Activated T-helper 1 cell treated with anti-CD3 and anti-CD28 coated beads, Interleukin-12 subunit alpha, Interleukin-12 subunit beta, Interleukin-2, Interleukin-4 antibody, amounts not matched to agents 30 ng/mL and 10 ng/mL and 1 ng/mL, durations not matched to agents 14 hours and 24 hours and 36 hours (primary cell): ENCODE results near the gene NEU2. TPM values are rescaled to one million over a fixed set of nuclear protein-coding genes. Genes with fewer than 3 reads are reported as not detected.

Experiments
- DNase-seq: peaks from one replicate; pipeline ENCODE4 v3.0.0; 2021; ENCODE audit warnings: low spot score
- H3K27ac Mint-ChIP-seq: one replicate; pipeline ENCODE4 v1.8.0; 2021; ENCODE audit warnings: mild to moderate bottlenecking, mixed read lengths
- H3K27me3 Mint-ChIP-seq: one replicate; pipeline ENCODE4 v1.8.0; 2022; ENCODE audit warnings: mild to moderate bottlenecking, moderate library complexity, mixed read lengths; ENCODE audit not compliant: insufficient read depth
- H3K36me3 Mint-ChIP-seq: one replicate; pipeline ENCODE4 v1.8.0; 2021; ENCODE audit warnings: low read depth, mixed read lengths
- H3K4me1 Mint-ChIP-seq: one replicate; pipeline ENCODE4 v1.8.0; 2021; ENCODE audit warnings: low read depth, mixed read lengths
- H3K4me3 Mint-ChIP-seq: one replicate; pipeline ENCODE4 v1.8.0; 2021; ENCODE audit warnings: mild to moderate bottlenecking, moderate library complexity, mixed read lengths
- H3K9me3 Mint-ChIP-seq: one replicate; pipeline ENCODE4 v1.8.0; 2021; ENCODE audit warnings: mixed read lengths
- intact Hi-C: fragments of 100-400 bp; cut with micrococcal nuclease; formaldehyde crosslinking; loops from one replicate; pipeline ENCODE4 v1.15.1; 2024
- total RNA-seq: library from RNA; stranded (reverse); gene quantifications from 2 replicates; pipeline ENCODE4 v1.2.3, GENCODE V29; 2022

The NEU2 gene
- not detected in 2 replicates for total RNA-seq

- H3K27me3 Mint-ChIP-seq = peaks cover 2% of the 10 kb centered on the region
- no peak within 1 kb of the TSS for H3K27ac Mint-ChIP-seq
- no peaks in the 10 kb centered on the region for H3K4me1 Mint-ChIP-seq
- H3K9me3 Mint-ChIP-seq = no peaks in the 10 kb centered on the region
- H3K4me3 Mint-ChIP-seq = no peak within 1 kb of the TSS
- intact Hi-C loops = no loop called here
- no peaks in the 10 kb centered on the region for H3K36me3 Mint-ChIP-seq
- no peak for DNase-seq
These were observed at the start of gene NEU2 for GRCh38 chr2:233032551-233033320. TSS of gene NEU2 (plus strand) at chr2:233032672. CDS start at chr2:233032672, 0 bp downstream.

DNA sequence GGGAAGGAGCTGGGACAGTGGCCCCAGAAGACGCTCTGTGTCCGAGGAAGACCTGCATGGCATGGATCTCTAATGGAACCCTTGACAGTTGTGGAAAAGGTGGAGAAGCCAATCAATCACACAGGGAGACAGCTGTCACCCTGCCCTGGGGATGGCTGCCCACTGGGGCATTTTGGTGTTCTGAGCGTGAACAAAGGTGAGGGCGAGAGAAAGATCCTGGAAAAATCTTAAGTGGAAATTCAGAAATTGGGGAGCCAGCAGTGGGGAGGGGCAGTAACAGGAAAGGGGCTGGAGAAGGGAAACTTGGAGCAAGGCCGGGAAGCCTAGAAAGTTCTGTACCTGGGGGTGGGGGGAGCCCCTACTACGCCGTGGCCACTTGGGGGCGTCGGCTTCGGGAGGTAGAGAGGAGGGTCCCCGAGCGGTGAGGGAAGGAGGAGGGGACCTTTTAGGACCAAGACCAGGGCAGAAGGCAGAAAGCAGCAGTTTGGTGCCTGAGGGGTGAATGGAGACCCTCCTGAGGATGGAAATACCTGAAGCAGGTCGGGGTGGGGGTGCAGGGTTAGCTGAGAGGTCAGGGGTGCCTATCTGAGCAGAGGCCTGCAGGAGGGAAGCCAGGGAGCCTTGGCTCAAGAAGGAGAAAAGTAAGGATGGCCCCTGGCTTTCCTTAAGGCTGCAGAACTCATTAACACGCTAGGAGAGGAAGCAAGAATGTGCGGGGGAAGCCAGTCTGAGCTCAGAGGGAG is 49.4 kb upstream of the NEU2 start:
- H3K27ac Mint-ChIP-seq = no peak overlapping the region
- H3K4me3 Mint-ChIP-seq = no peak overlapping the region
- peaks cover 4% of the 10 kb centered on the region for H3K9me3 Mint-ChIP-seq
- no peaks in the 10 kb centered on the region for H3K4me1 Mint-ChIP-seq
- no peak for DNase-seq
- no peaks in the 10 kb centered on the region for H3K36me3 Mint-ChIP-seq
- intact Hi-C loops = no loop called here
- H3K27me3 Mint-ChIP-seq = peaks cover 4% of the 10 kb centered on the region

GRCh38 chr2:232983669-232984140 is 48.8 kb upstream of the NEU2 start:
- Mint-ChIP-seq H3K9me3 (peaks cover 4% of the 10 kb centered on the region), H3K4me1 (no peaks in the 10 kb centered on the region), H3K36me3 (no peaks in the 10 kb centered on the region), H3K27me3 (peaks cover 6% of the 10 kb centered on the region), H3K27ac (no peak overlapping the region), H3K4me3 (no peak overlapping the region)
- intact Hi-C loops = no loop called here
- DNase-seq = no peak

DNA sequence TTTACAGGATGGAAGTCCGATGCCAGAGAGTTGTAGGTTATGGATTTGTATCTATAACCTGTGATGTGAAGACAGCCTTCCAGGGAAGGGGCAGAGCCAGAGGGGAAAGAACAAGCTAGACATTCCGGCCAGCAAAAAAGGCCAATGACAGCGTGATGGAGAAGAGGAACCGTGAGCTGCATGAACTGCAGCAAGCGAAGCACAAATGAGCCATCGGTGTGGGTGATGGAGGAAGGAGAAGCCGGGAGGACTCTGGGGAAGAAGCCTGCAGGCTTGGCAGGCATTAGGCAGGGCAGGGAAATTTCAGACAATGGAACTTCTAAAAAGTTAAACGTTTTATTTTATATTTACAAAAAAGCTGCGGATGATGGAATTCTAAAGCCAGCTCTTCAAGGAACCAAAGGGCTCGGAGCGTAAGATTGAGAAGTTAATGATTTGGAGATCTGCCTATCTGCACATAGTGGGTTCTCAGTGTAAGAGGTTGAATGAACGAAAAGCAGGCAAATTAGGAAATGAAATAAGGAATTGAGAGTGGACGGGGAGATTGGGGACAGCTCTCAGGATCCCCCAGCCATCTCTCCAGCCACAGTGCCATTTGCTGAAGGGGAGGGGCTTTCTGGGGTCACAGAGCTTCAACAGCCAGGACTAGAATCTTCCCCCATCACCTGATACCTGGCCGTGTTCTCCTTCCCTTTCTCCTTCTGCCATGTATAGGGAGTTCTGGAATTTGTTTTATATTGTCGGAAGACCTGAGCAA is 47.8 kb upstream of the NEU2 start:
- Mint-ChIP-seq H3K4me3 (no peak overlapping the region), H3K9me3 (peaks cover 4% of the 10 kb centered on the region), H3K4me1 (no peaks in the 10 kb centered on the region), H3K27me3 (peaks cover 8% of the 10 kb centered on the region), H3K36me3 (no peaks in the 10 kb centered on the region), H3K27ac (no peak overlapping the region)
- no peak for DNase-seq
- intact Hi-C loops = no loop called here

DNA sequence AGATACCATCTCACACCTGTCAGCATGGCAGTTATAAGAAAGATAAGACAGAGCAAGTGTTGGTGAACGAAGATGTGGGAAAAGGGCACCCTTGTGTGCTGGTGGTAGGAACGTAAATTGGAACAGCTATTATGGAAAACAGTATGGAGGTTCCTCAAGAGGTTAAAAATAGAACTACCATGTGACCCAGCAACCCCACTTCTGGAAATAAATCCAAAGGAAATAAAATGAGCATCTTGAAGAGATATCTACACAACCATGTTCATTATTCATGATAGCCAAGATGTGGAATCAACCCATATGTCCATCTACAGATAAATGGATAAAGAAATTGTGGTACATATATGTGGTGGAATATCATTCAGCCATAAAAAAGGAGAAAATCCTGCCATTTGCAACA is 46.3 kb upstream of the NEU2 start:
- H3K36me3 Mint-ChIP-seq = no peaks in the 10 kb centered on the region
- H3K27me3 Mint-ChIP-seq = peaks cover 12% of the 10 kb centered on the region
- H3K4me3 Mint-ChIP-seq = no peak overlapping the region
- intact Hi-C loops = no loop called here
- H3K27ac Mint-ChIP-seq = no peak overlapping the region
- no peak for DNase-seq
- H3K9me3 Mint-ChIP-seq = peaks cover 4% of the 10 kb centered on the region
- H3K4me1 Mint-ChIP-seq = no peaks in the 10 kb centered on the region

DNA sequence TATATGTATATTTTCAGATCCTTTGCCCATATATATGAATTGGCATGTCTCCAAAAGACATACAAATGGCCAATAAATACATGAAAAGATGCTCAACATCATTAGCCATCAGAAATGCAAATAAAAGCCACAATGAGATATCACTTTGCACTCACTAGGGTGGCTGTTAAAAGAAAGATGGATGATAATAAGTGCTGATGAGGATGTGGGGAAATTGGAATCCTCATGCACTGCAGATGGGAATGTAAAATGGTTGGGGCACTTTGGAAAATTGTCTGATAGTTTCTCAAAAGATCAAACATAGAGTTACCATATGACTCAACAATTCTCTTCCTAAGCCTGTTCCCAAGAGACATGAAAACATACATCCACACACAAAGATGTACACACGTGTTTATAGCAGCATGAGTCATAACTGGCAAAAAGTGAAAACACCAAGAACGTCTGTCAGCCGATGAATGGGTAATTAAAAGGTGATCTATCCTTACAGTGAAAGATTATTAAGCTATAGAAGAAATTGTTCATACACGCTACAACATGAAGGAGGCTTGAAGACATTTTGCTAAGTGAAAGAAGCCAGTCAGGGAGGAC is 39.1 kb upstream of the NEU2 start:
- no peak for DNase-seq
- H3K4me3 Mint-ChIP-seq = no peak overlapping the region
- no peak overlapping the region for H3K27ac Mint-ChIP-seq
- intact Hi-C loops = no loop called here
- no peaks in the 10 kb centered on the region for H3K36me3 Mint-ChIP-seq
- no peaks in the 10 kb centered on the region for H3K4me1 Mint-ChIP-seq
- H3K9me3 Mint-ChIP-seq = no peaks in the 10 kb centered on the region
- H3K27me3 Mint-ChIP-seq = peaks cover 11% of the 10 kb centered on the region

GRCh38 chr2:232994446-232994845 is 38.0 kb upstream of the NEU2 start:
- H3K36me3 Mint-ChIP-seq = no peaks in the 10 kb centered on the region
- no peaks in the 10 kb centered on the region for H3K4me1 Mint-ChIP-seq
- H3K4me3 Mint-ChIP-seq = no peak overlapping the region
- H3K27ac Mint-ChIP-seq = no peak overlapping the region
- DNase-seq = no peak
- intact Hi-C loops = no loop called here
- no peaks in the 10 kb centered on the region for H3K9me3 Mint-ChIP-seq
- H3K27me3 Mint-ChIP-seq = peaks cover 8% of the 10 kb centered on the region

DNA sequence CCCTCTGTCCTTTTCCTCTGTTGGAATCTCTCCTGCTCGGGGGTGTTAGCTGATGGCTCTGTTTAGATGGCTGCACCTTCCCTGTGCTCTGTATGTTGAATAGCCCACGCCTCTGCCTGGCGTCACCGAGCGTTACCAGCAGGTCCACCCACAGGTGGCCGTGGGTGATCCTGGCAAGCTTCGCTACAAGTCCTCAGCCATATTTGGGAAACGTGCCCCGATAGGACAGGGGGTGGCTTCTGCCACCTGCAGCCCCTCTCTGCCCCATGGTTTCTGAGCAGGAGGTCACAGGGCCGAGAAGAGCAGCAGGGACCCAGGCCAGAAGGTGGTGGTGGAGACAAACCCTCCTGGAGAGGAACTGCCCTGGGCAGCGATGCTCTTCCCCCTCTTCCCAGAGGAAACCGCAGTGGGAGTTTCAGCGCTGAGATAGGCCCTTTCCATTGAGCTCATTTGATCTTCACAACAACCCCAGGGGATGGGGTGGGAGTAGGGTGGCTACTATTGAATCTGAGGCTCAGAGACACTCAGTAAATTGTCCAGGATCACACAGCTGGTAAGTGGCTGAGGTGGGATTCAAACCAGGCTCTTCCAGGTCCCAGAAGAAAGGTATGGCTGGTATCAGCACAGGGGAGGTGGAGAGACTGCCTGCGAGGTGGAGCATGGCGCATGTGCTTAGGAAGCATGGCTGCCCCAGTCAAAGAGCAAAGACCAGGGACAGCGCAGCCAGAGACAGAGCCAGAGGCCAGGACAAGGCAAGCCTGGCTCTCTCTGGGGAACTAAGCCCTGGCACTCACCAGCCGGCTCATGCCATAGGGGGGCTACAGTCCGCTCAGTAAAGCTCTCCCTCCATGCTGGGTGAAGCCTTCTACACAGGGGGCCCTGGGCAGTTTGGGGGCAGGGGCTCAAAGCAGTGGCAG is 34.5 kb upstream of the NEU2 start:
- no peaks in the 10 kb centered on the region for H3K9me3 Mint-ChIP-seq
- H3K36me3 Mint-ChIP-seq = no peaks in the 10 kb centered on the region
- H3K4me1 Mint-ChIP-seq = no peaks in the 10 kb centered on the region
- no peak overlapping the region for H3K27ac Mint-ChIP-seq
- DNase-seq = no peak
- no peak overlapping the region for H3K4me3 Mint-ChIP-seq
- intact Hi-C loops = no loop called here
- H3K27me3 Mint-ChIP-seq = no peaks in the 10 kb centered on the region

GRCh38 chr2:232998666-232998985 is 33.8 kb upstream of the NEU2 start:
- intact Hi-C loops = no loop called here
- DNase-seq = no peak
- Mint-ChIP-seq H3K27me3 (peaks cover 2% of the 10 kb centered on the region), H3K4me3 (no peak overlapping the region), H3K27ac (no peak overlapping the region), H3K36me3 (no peaks in the 10 kb centered on the region), H3K4me1 (no peaks in the 10 kb centered on the region), H3K9me3 (no peaks in the 10 kb centered on the region)

- no peaks in the 10 kb centered on the region for H3K36me3 Mint-ChIP-seq
- H3K9me3 Mint-ChIP-seq = no peaks in the 10 kb centered on the region
- peaks cover 5% of the 10 kb centered on the region for H3K27me3 Mint-ChIP-seq
- no peak overlapping the region for H3K27ac Mint-ChIP-seq
- H3K4me1 Mint-ChIP-seq = no peaks in the 10 kb centered on the region
- no peak overlapping the region for H3K4me3 Mint-ChIP-seq
- intact Hi-C loops = no loop called here
- no peak for DNase-seq
These were observed 33.1 kb upstream of the NEU2 start for GRCh38 chr2:232999354-232999753.

DNA sequence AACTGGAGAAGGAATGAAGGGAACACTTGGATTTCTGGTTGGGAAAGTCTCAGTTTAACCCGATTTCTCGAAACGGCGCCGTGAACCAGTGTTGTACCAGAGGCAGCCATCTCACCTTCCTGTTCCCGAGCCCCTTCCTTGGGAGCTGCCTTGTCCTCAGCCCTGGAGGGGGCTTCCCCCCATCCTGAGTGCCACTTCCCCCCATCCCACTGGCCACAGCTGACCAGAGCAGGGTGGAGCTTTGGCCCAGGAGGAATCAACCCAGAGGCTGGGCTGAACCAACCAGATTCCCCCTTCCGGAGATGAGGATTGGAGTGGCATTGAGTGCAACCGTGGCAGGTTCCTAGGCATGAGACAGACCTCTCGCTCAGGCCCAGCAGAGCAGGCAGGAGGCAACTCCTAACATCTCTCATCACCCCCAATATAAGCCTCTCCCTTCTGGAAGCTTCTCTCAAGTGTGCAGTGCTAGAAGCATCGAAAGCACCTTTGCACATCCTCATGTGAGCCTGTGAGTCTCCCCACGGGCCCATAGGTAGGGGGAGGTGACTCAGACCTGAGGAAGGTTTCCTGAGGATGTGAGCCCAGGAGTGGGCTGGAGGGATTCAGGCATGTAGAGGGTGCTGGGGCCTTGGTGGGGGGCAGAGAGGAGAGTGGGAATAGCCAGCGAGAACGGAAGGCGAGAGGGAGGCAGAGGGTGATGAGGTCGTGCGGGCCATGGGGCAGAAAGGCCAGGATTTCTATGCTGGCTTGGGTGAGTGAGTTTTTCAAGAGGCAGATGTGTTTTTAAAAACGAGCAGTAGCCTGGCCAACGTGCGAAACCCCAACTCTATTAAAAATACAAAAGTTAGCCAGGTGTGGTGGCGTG is 31.4 kb upstream of the NEU2 start:
- H3K27me3 Mint-ChIP-seq = peaks cover 5% of the 10 kb centered on the region
- intact Hi-C loops = no loop called here
- no peak for DNase-seq

More for the DNA sequence above, 31.4 kb upstream of the NEU2 start:
- Mint-ChIP-seq H3K9me3 (no peaks in the 10 kb centered on the region), H3K36me3 (no peaks in the 10 kb centered on the region), H3K27ac (no peak overlapping the region), H3K4me1 (no peaks in the 10 kb centered on the region), H3K4me3 (no peak overlapping the region)
